ENCODE data around the gene HDGFL2.

HDGFL2 gene

GRCh38 chr19:4511300-4512054 is 39.4 kb downstream of the HDGFL2 start:
- ChIA-PET CTCF (no interaction called here), POLR2A (ENCODE audit: low non-redundant PET) (no interaction called here)
- no peak for TF ChIP-seq CTCF (conservative IDR thresholded peaks at IDR 0.05; ENCODE audit: low read depth)
- H3K27ac ChIP-seq = no peak overlapping the region
- no peak for DNase-seq (ENCODE audit: low spot score)

DNA sequence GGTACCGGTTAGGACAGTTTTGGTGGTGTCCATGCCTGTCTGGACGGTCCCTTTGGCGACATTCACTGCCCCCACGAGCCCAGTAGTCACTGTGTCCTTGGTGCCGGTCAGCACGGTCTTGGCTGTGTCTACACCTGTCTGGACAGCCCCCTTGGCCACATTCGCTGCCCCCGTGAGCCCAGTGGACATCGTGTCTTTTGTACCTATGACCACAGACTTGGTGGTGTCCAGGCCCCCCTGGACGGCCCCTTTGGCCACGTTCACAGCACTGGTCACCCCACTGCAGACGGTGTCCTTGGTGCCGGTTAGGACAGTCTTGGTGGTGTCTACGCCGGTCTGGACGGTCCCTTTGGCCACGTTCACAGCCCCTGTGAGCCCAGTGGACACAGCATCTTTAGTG is 40.0 kb downstream of the HDGFL2 start:
- no peak overlapping the region for H3K27ac ChIP-seq
- no peak for TF ChIP-seq CTCF (conservative IDR thresholded peaks at IDR 0.05; ENCODE audit: low read depth)
- POLR2A ChIA-PET (ENCODE audit: low non-redundant PET) = no interaction called here
- CTCF ChIA-PET = no interaction called here
- DNase-seq (ENCODE audit: low spot score) = no peak

DNA sequence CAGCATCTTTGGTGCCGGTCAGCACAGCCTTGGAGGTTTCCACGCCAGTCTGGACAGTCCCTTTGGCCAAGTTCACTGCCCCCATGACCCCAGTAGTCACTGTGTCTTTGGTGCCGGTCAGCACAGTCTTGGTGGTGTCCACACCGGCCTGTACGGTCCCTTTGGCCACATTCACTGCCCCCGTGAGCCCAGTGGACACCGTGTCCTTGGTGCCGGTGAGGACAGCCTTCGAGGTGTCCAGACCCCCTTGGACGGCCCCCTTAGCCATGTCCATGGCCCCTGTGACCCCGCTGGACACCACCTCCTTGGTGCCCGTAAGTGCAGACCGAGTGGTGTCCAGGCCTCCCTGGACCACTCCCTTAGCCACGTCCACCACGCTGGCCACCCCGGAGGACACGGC is 41.2 kb downstream of the HDGFL2 start:
- no peak for TF ChIP-seq CTCF (conservative IDR thresholded peaks at IDR 0.05; ENCODE audit: low read depth)
- H3K27ac ChIP-seq = no peak overlapping the region
- POLR2A ChIA-PET (ENCODE audit: low non-redundant PET) = no interaction called here
- no peak for DNase-seq (ENCODE audit: low spot score)
- CTCF ChIA-PET = interaction anchor here (1.0 kb wide), 1 partner anchor 12 kb away, joined by 4 read pairs; no protein-coding TSS in a partner anchor

- H3K27ac ChIP-seq = peak overlapping the region; percentile 6; the same call in 1 of the 2 replicates
- no peak for DNase-seq (ENCODE audit: low spot score)
- CTCF ChIA-PET = interaction anchor here (1.3 kb wide), 1 partner anchor 10 kb away, joined by 3 read pairs; no protein-coding TSS in a partner anchor
- POLR2A ChIA-PET (ENCODE audit: low non-redundant PET) = no interaction called here
- no peak for TF ChIP-seq CTCF (conservative IDR thresholded peaks at IDR 0.05; ENCODE audit: low read depth)
Measured at GRCh38 chr19:4515732-4516131, 43.6 kb downstream of the HDGFL2 start.

DNA sequence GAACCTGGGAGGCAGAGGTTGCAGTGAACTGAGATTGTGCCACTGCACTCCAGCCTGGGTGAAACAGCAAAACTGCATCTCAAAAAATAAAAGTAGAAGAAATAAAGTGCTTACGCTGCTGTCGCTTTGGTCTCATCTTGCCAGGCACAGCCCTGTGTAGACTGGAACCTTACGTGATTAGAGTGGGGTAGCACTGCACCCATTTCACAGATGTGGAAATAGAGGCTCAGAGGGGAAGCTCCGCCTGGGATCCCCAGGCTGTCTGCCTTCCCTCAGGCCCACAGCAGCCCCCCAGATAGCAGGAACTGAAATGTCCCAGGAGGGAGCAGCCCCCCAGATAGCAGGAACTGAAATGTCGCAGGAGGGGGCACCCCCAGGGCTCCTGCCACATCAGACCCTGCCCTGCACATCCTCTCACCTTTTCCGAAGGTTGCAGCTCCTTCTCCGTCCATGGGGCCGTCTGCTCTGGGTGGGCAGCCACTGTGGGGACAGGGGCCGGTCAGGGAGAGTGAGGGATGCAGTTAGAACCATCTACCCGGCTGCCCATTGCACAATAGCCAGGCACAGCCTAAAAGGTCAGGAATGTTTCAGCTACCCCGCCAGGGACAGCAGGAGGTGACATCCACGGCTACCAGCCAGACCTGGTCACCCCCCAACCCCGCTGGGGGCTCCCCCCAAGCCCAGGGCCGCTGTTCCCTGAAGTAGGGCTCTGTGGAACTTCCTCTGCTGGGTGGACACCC is 44.3 kb downstream of the HDGFL2 start:
- peak overlapping the region; percentile 93 for H3K27ac ChIP-seq
- POLR2A ChIA-PET (ENCODE audit: low non-redundant PET) = no interaction called here
- no peak for TF ChIP-seq CTCF (conservative IDR thresholded peaks at IDR 0.05; ENCODE audit: low read depth)
- no peak for DNase-seq (ENCODE audit: low spot score)
- CTCF ChIA-PET = interaction anchor here (0.6 to 1.3 kb wide), 2 partner anchors 9 to 78 kb away, joined by 3 read pairs; no protein-coding TSS in a partner anchor

DNA sequence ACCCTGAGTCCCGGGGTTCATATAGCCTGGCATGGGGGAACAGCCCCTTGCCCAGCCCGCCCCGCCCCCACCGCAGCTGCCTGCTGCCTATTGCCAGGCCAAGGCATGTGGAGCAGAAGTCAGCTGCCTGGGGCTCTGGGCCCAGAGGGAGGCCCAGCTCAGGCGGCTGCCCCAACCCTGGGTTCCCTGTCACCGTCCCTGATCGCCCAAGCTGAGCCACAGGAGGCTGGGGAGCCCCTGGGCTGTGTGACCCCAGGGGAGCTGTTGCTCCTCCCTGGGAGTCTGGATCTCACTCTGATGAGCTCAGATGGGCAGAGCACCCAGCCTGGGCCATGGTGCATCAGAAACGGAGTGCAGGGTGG is 44.8 kb downstream of the HDGFL2 start:
- POLR2A ChIA-PET (ENCODE audit: low non-redundant PET) = no interaction called here
- no peak for DNase-seq (ENCODE audit: low spot score)
- H3K27ac ChIP-seq = peak overlapping the region; percentile 93
- TF ChIP-seq CTCF (conservative IDR thresholded peaks at IDR 0.05; ENCODE audit: low read depth) = no peak
- CTCF ChIA-PET = interaction anchor here (0.6 to 1.3 kb wide), 3 partner anchors 8 to 79 kb away, joined by 3 to 4 read pairs (median 3); no protein-coding TSS in a partner anchor
